GM23338 (cell line): ENCODE data around the gene CRISP3. TPM values are rescaled to one million over a fixed set of nuclear protein-coding genes. Genes with fewer than 3 reads are reported as not detected.

ENCODE experiments used
- ATAC-seq: fragments of 200-7000 bp; cut with Tn5 transposase; 3 replicates; pipeline ENCODE4 v1.9.1; 2020
- DNase-seq: peaks from one replicate; pipeline ENCODE4 v3.0.0-alpha.2; 2015; ENCODE audit warnings: low spot score
- H2AFZ ChIP-seq: fragments of 200-600 bp; sonication (generic); 2 replicates; pipeline ENCODE4 v1.8.0; 2016; ENCODE audit warnings: antibody characterized with exemption, mild to moderate bottlenecking, moderate library complexity
- H3F3A ChIP-seq: fragments of 200-600 bp; sonication (generic); replicated peaks from 2 replicates; pipeline ENCODE4 v1.8.0; 2017; ENCODE audit warnings: antibody characterized with exemption, mixed run types, low read depth
- H3K27ac ChIP-seq: fragments of 200-600 bp; sonication (generic); 2 replicates; pipeline ENCODE4 v1.6.1; 2016; ENCODE audit warnings: low read depth
- H3K27me3 ChIP-seq: fragments of 200-600 bp; sonication (generic); 2 replicates; pipeline ENCODE4 v1.8.0; 2016; ENCODE audit warnings: mild to moderate bottlenecking, mixed run types, moderate library complexity; ENCODE audit not compliant: insufficient read depth
- H3K36me3 ChIP-seq: fragments of 200-600 bp; sonication (generic); 2 replicates; pipeline ENCODE4 v1.8.0; 2016; ENCODE audit warnings: mild to moderate bottlenecking; ENCODE audit not compliant: insufficient read depth
- H3K4me1 ChIP-seq: fragments of 200-600 bp; sonication (generic); 2 replicates; pipeline ENCODE4 v1.8.0; 2016; ENCODE audit warnings: mild to moderate bottlenecking, moderate library complexity; ENCODE audit not compliant: insufficient read depth
- H3K4me2 ChIP-seq: fragments of 200-600 bp; sonication (generic); 2 replicates; pipeline ENCODE4 v1.7.1; 2017; ENCODE audit warnings: mixed run types
- H3K4me3 ChIP-seq: fragments of 200-600 bp; sonication (generic); 2 replicates; pipeline ENCODE4 v1.6.1; 2016; ENCODE audit warnings: mixed run types
- H3K79me2 ChIP-seq: fragments of 200-600 bp; sonication (generic); replicated peaks from 2 replicates; pipeline ENCODE4 v1.8.0; 2017; ENCODE audit warnings: mild to moderate bottlenecking; ENCODE audit not compliant: insufficient read depth
- H3K9me2 ChIP-seq: fragments of 200-600 bp; sonication (generic); 2 replicates; pipeline ENCODE4 v1.8.0; 2017; ENCODE audit not compliant: insufficient read depth
- H4K20me1 ChIP-seq: fragments of 200-600 bp; sonication (generic); replicated peaks from 2 replicates; pipeline ENCODE4 v1.8.0; 2017; ENCODE audit warnings: mild to moderate bottlenecking; ENCODE audit not compliant: insufficient read depth
- H3K27ac Mint-ChIP-seq: 2 replicates; pipeline ENCODE4 v1.8.0; 2020; ENCODE audit warnings: inconsistent platforms, mild to moderate bottlenecking, moderate library complexity, mixed read lengths
- H3K27me3 Mint-ChIP-seq: 3 replicates; pipeline ENCODE4 v1.8.0; 2022; ENCODE audit warnings: low read depth, mild to moderate bottlenecking, moderate library complexity, mixed read lengths, inconsistent platforms; ENCODE audit not compliant: insufficient read depth, poor library complexity
- H3K36me3 Mint-ChIP-seq: 3 replicates; pipeline ENCODE4 v1.8.0; 2021; ENCODE audit warnings: low read depth, mild to moderate bottlenecking, inconsistent platforms, moderate library complexity, mixed read lengths
- H3K4me1 Mint-ChIP-seq: 3 replicates; pipeline ENCODE4 v1.8.0; 2020; ENCODE audit warnings: mild to moderate bottlenecking, inconsistent platforms, mixed read lengths
- H3K4me3 Mint-ChIP-seq: 3 replicates; pipeline ENCODE4 v1.8.0; 2021; ENCODE audit warnings: moderate library complexity, mild to moderate bottlenecking, inconsistent platforms, mixed read lengths
- H3K9me3 Mint-ChIP-seq: 3 replicates; pipeline ENCODE4 v1.8.0; 2020; ENCODE audit warnings: moderate library complexity, mild to moderate bottlenecking, inconsistent platforms, mixed read lengths
- CTCF ChIP-seq, 2 experiments: fragments of 200-600 bp in 1 of 2; sonication (generic) in 1 of 2; conservative IDR thresholded peaks; 2 replicates each; pipeline versions ENCODE4 v1.5.1 to v1.6.1; 2016 to 2017; ENCODE audit warnings: antibody characterized with exemption in 2 of 2, low read depth in 2 of 2, mild to moderate bottlenecking in 2 of 2, moderate library complexity in 1 of 2
- NANOG ChIP-seq: IDR thresholded peaks from 2 replicates; pipeline ENCODE4 v1.6.1; 2016; ENCODE audit warnings: antibody characterized with exemption, borderline replicate concordance
- POLR2AphosphoS5 ChIP-seq: IDR thresholded peaks from 2 replicates; pipeline ENCODE4 v1.6.1; 2016; ENCODE audit warnings: antibody characterized with exemption, low read depth
- ZNF114 ChIP-seq: fragments of 250-450 bp; sonication (Bioruptor Pico); IDR thresholded peaks from 2 replicates; pipeline ENCODE4 v1.5.0; 2020; ENCODE audit warnings: mild to moderate bottlenecking, moderate library complexity
- ZNF331 ChIP-seq: fragments of 250-450 bp; sonication (Bioruptor Pico); IDR thresholded peaks from 2 replicates; pipeline ENCODE4 v1.5.0; 2020; ENCODE audit warnings: low read depth, mild to moderate bottlenecking, moderate library complexity
- polyA plus RNA-seq: library from polyadenylated mRNA; unstranded; fragments of >200 nt; fragmentation: Nextera tagmentation; extraction: Ambion mirVana; gene quantifications from 2 replicates; pipeline ENCODE4 v1.2.1, GENCODE V29; 2016
- total RNA-seq: library from RNA; depleted of rRNA; stranded (reverse); fragments of >200 nt; shearing (Covaris generic); gene quantifications from 2 replicates; pipeline ENCODE4 v1.2.3, GENCODE V29; 2014
- TF ChIP-seq, protein P1 (sequence below): IDR thresholded peaks from one replicate; pipeline ENCODE4 v1.6.1; 2018; ENCODE audit warnings: antibody characterized with exemption; ENCODE audit not compliant: unreplicated experiment
- TF ChIP-seq, protein P2 (sequence below): fragments of 250-450 bp; sonication (Bioruptor Pico); IDR thresholded peaks from 2 replicates; pipeline ENCODE4 v1.5.0; 2020; ENCODE audit warnings: mild to moderate bottlenecking, moderate library complexity

Gene CRISP3
- total and polyA plus RNA-seq, 2 experiments from 2014 or later = not detected

DNA sequence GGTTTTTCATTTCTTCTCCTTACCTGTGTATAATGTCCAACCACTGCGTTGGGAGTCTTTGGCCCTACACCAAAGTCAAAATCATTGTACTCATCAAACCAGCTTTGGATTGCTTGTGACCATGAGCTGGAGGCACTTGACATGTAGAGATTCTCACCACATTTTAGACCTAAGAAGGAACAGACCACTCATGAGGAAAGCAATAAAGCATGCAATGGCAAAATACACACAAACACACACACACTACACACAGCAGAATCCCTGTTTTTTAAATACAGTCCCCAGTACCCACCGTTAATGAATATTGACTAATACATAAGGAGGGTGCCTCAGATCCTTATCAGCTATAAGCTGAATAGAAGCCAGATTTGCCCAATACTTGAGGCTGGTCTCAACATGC lies 10.5 kb downstream of the CRISP3 start:
- H3K79me2 ChIP-seq = no peaks in the 10 kb centered on the region
- H3K4me1 ChIP-seq = no peaks in the 10 kb centered on the region
- H3K9me3 Mint-ChIP-seq = no peaks in the 10 kb centered on the region
- no peaks in the 10 kb centered on the region for H3K36me3 Mint-ChIP-seq
- H3K4me3 Mint-ChIP-seq = no peak overlapping the region
- peaks cover 1% of the 10 kb centered on the region; the same call in 1 of the 3 replicates for H3K4me1 Mint-ChIP-seq
- H3K27me3 Mint-ChIP-seq = no peaks in the 10 kb centered on the region
- H3K27ac ChIP-seq = no peak overlapping the region
- no peaks in the 10 kb centered on the region for H3K36me3 ChIP-seq
- ATAC-seq (no peak), DNase-seq (no peak)
- no peak overlapping the region for H2AFZ ChIP-seq
- H3K4me2 ChIP-seq = no peak overlapping the region
- H3K27me3 ChIP-seq = no peaks in the 10 kb centered on the region
- no peaks in the 10 kb centered on the region for H4K20me1 ChIP-seq
- H3F3A ChIP-seq = no peaks in the 10 kb centered on the region
- no peak overlapping the region for H3K4me3 ChIP-seq
- TF ChIP-seq POLR2AphosphoS5 (no peak), CTCF (conservative IDR thresholded peaks at IDR 0.05; ENCODE audit: low read depth in 2 of 2) (no peak), ZNF114 (CRISPR knock-in tag) (no peak), ZNF331 (CRISPR knock-in tag) (no peak), NANOG (no peak)
- TF ChIP-seq, protein P1, sequence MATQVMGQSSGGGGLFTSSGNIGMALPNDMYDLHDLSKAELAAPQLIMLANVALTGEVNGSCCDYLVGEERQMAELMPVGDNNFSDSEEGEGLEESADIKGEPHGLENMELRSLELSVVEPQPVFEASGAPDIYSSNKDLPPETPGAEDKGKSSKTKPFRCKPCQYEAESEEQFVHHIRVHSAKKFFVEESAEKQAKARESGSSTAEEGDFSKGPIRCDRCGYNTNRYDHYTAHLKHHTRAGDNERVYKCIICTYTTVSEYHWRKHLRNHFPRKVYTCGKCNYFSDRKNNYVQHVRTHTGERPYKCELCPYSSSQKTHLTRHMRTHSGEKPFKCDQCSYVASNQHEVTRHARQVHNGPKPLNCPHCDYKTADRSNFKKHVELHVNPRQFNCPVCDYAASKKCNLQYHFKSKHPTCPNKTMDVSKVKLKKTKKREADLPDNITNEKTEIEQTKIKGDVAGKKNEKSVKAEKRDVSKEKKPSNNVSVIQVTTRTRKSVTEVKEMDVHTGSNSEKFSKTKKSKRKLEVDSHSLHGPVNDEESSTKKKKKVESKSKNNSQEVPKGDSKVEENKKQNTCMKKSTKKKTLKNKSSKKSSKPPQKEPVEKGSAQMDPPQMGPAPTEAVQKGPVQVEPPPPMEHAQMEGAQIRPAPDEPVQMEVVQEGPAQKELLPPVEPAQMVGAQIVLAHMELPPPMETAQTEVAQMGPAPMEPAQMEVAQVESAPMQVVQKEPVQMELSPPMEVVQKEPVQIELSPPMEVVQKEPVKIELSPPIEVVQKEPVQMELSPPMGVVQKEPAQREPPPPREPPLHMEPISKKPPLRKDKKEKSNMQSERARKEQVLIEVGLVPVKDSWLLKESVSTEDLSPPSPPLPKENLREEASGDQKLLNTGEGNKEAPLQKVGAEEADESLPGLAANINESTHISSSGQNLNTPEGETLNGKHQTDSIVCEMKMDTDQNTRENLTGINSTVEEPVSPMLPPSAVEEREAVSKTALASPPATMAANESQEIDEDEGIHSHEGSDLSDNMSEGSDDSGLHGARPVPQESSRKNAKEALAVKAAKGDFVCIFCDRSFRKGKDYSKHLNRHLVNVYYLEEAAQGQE = no peak
- TF ChIP-seq, protein P2, sequence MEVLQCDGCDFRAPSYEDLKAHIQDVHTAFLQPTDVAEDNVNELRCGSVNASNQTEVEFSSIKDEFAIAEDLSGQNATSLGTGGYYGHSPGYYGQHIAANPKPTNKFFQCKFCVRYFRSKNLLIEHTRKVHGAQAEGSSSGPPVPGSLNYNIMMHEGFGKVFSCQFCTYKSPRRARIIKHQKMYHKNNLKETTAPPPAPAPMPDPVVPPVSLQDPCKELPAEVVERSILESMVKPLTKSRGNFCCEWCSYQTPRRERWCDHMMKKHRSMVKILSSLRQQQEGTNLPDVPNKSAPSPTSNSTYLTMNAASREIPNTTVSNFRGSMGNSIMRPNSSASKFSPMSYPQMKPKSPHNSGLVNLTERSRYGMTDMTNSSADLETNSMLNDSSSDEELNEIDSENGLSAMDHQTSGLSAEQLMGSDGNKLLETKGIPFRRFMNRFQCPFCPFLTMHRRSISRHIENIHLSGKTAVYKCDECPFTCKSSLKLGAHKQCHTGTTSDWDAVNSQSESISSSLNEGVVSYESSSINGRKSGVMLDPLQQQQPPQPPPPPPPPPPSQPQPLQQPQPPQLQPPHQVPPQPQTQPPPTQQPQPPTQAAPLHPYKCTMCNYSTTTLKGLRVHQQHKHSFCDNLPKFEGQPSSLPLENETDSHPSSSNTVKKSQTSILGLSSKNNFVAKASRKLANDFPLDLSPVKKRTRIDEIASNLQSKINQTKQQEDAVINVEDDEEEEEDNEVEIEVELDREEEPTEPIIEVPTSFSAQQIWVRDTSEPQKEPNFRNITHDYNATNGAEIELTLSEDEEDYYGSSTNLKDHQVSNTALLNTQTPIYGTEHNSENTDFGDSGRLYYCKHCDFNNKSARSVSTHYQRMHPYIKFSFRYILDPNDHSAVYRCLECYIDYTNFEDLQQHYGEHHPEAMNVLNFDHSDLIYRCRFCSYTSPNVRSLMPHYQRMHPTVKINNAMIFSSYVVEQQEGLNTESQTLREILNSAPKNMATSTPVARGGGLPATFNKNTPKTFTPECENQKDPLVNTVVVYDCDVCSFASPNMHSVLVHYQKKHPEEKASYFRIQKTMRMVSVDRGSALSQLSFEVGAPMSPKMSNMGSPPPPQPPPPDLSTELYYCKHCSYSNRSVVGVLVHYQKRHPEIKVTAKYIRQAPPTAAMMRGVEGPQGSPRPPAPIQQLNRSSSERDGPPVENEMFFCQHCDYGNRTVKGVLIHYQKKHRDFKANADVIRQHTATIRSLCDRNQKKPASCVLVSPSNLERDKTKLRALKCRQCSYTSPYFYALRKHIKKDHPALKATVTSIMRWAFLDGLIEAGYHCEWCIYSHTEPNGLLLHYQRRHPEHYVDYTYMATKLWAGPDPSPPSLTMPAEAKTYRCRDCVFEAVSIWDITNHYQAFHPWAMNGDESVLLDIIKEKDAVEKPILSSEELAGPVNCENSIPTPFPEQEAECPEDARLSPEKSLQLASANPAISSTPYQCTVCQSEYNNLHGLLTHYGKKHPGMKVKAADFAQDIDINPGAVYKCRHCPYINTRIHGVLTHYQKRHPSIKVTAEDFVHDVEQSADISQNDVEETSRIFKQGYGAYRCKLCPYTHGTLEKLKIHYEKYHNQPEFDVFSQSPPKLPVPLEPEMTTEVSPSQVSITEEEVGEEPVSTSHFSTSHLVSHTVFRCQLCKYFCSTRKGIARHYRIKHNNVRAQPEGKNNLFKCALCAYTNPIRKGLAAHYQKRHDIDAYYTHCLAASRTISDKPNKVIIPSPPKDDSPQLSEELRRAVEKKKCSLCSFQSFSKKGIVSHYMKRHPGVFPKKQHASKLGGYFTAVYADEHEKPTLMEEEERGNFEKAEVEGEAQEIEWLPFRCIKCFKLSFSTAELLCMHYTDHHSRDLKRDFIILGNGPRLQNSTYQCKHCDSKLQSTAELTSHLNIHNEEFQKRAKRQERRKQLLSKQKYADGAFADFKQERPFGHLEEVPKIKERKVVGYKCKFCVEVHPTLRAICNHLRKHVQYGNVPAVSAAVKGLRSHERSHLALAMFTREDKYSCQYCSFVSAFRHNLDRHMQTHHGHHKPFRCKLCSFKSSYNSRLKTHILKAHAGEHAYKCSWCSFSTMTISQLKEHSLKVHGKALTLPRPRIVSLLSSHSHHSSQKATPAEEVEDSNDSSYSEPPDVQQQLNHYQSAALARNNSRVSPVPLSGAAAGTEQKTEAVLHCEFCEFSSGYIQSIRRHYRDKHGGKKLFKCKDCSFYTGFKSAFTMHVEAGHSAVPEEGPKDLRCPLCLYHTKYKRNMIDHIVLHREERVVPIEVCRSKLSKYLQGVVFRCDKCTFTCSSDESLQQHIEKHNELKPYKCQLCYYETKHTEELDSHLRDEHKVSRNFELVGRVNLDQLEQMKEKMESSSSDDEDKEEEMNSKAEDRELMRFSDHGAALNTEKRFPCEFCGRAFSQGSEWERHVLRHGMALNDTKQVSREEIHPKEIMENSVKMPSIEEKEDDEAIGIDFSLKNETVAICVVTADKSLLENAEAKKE = no peak
- no peak overlapping the region for H3K27ac Mint-ChIP-seq
- no peaks in the 10 kb centered on the region for H3K9me2 ChIP-seq
